Stimulated activated naive CD4-positive, alpha-beta T cell (primary cell): Measurements from ENCODE around the gene CDC7.
"Not testable (repeated sequence)": the region's sequence is repeated elsewhere in the genome, so short reads cannot be mapped to it uniquely, and the experiment has no call there.

ENCODE experiments used
- DNase-seq, 6 experiments: peaks; one replicate each; lab custom pipeline; 2025; lab: John Stamatoyannopoulos, UW

The CDC7 gene

GRCh38 chr1:91511386-91511785 lies 10.7 kb downstream of the CDC7 start:
- DNase-seq, result peak in 2 of 6 experiments; percentile 38 to 51

GRCh38 chr1:91513160-91513559 lies 12.5 kb downstream of the CDC7 start:
- peak in 2 of 6 experiments; percentile 5 to 12 for DNase-seq

- no peak for DNase-seq
Measured at GRCh38 chr1:91513706-91514105, 13.1 kb downstream of the CDC7 start.

DNA sequence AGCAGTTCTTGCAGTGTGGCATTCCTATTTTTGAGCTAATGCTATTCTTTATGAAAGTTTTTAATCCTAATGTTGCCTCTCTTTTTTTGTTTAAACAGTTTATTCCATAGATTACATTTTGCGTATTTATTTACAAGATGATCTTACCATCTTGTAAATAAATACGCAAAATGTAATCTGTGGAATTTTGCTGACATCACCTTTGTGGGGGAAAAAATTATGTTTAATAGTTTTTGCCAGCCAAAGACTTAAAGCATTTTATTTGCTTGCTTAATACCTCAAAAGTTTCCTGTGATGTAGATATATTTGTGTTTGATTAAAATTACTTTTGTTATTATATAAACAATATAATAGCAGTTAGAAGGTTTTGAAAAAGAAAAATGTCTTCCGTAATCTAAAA lies 15.3 kb downstream of the CDC7 start:
- DNase-seq, result no peak

DNA sequence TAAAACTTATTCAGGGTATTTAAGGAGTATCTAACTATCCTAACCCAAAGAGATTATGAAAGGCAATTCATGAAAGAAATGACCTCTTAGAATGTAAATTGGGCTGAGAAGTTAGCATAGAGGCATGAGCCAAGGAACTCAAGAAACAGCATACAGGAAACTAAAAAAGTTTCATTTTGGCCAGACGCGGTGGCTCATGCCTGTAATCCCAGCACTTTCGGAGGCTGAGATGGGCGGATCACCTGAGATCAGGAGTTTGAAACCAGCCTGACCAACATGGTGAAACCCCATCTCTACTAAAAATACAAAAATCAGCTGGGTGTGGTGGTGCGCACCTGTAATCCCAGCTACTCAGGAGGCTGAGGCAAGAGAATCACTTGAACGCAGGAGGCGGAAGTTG lies 16.0 kb downstream of the CDC7 start:
- DNase-seq, result not testable (repeated sequence)

GRCh38 chr1:91519167-91519566 lies 18.5 kb downstream of the CDC7 start:
- DNase-seq, result not testable (repeated sequence)

GRCh38 chr1:91520942-91521507 lies 20.4 kb downstream of the CDC7 start:
- DNase-seq, result no peak

- no peak for DNase-seq
Measured at GRCh38 chr1:91523482-91523881, 22.8 kb downstream of the CDC7 start.

- DNase-seq, result no peak
Measured at GRCh38 chr1:91526496-91526895, 25.8 kb downstream of the CDC7 start.

GRCh38 chr1:91527266-91527765 lies 26.7 kb downstream of the CDC7 start:
- no peak for DNase-seq

DNA sequence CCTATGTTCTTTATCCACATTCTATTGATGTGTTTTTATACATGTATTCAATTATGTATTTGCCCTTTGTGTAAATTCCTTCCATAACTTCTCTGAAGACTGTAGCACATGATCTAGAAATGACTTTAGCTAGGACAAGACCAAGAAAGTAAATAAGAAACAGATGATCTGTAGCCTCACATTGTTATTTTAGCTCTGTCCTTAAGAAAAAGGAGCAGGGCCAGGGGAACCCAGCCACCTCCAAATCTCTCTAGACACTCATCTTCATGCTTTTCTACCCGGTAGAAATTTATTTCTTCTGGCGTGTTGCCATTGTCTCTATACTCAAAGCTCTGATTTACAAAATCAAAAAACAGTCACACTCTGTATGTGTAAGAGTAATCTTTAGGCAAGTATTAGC lies 27.1 kb downstream of the CDC7 start:
- DNase-seq, result no peak

GRCh38 chr1:91529856-91530255 lies 29.2 kb downstream of the CDC7 start:
- DNase-seq, result no peak

GRCh38 chr1:91533361-91534024 lies 32.8 kb downstream of the CDC7 start:
- DNase-seq, result no peak

- no peak for DNase-seq
Measured at GRCh38 chr1:91535441-91535840, 34.8 kb downstream of the CDC7 start.

GRCh38 chr1:91537281-91537986 lies 36.8 kb downstream of the CDC7 start:
- DNase-seq, result no peak

GRCh38 chr1:91537987-91538304 lies 37.3 kb downstream of the CDC7 start:
- DNase-seq, result no peak

DNA sequence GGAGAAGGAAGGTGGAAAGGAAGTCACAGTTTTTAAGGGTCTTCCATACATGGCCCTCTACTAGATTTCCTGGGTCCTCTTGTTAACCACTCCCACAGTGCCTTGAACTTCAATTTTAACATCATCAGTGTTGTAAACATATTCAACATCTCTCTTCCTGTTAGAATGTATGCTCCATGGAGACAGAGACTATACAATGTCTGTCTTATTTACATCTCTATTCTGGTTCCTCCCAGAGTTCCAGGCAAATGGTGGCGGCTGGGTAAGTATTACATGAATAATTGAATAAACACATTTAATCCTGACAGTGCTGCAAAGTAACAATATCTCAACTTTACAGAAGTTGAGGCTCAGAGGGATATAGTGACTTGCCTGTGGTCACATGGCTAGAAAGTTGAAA lies 40.3 kb downstream of the CDC7 start:
- DNase-seq, result no peak

GRCh38 chr1:91541918-91542533 lies 41.4 kb downstream of the CDC7 start:
- no peak for DNase-seq

- DNase-seq, result no peak
Measured at GRCh38 chr1:91545506-91546300, 45.1 kb downstream of the CDC7 start.

DNA sequence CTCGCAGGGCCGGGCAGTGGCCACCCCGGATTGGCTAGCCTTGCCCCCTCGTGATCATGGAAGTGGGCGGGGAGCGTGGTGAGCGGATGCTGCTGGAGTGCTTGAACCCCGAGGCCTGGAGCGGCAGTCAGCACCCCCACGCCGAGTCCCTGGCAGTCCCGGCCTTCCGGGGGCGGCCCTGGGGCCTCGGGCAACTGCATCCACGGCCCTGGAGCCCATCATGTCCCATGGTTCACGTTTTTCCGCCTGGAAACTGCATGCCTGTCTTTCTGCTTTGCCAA lies 45.6 kb downstream of the CDC7 start:
- DNase-seq, result no peak

DNA sequence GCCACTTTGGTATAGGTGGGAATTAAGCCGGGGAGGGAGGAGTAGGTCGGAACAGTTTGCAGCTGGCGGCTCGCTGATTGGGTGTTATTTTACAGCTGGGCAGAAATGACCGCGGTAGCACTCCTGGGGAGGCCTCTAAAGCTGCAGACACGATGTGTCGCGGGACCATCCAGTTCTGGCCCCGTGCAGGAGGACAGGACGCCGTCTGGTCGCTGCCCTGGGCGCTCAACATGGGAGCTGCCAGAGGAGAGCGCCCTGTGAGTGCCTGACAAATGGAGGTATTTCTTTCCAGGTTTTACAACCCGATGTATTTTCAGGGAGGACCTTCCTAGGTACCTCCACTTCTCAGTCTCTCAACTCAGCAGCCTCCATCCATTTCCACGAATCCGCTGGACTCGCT lies 46.2 kb downstream of the CDC7 start:
- no peak for DNase-seq

GRCh38 chr1:91548376-91549040 lies 47.9 kb downstream of the CDC7 start:
- no peak for DNase-seq
